GM12891 (cell line): ENCODE results near the gene VSIG2.

Experiments used
- POLR2A ChIP-seq: IDR thresholded peaks from 2 replicates; pipeline ENCODE4 v1.6.1; 2011; ENCODE audit warnings: low read depth, low read length, control low read depth
- POLR2AphosphoS5 ChIP-seq: IDR thresholded peaks from 2 replicates; pipeline ENCODE4 v1.6.1; 2011; ENCODE audit warnings: low read depth, low read length, control low read depth
- TAF1 ChIP-seq: IDR thresholded peaks from 2 replicates; pipeline ENCODE4 v1.6.1; 2011; ENCODE audit warnings: low read depth, low read length, control low read depth

GRCh38 chr11:124725719-124726105 is 26.3 kb downstream of the VSIG2 start:
- no peak for TF ChIP-seq POLR2A
- TF ChIP-seq POLR2AphosphoS5: no peak
- no peak for TF ChIP-seq TAF1
